ENCODE measurements around the gene FGD5. TPM values are rescaled to one million over a fixed set of nuclear protein-coding genes. Genes with fewer than 3 reads are reported as not detected.
"Not testable (repeated sequence)": the region's sequence is repeated elsewhere in the genome, so short reads cannot be mapped to it uniquely, and the experiment has no call there.

The FGD5 gene
- total RNA-seq, 1 donor from 2014 or later: 16.2 TPM

GRCh38 chr3:14900881-14901873 is 82.4 kb downstream of the FGD5 start:
- no peak for DNase-seq (ENCODE audit: extremely low spot score in 2 of 2)
- H3K4me1 ChIP-seq: peaks cover 9% of the 10 kb centered on the region

GRCh38 chr3:14902719-14903118 is 84.0 kb downstream of the FGD5 start:
- H3K27ac ChIP-seq: peak overlapping the region; percentile 53
- H3K4me1 ChIP-seq: peaks cover 9% of the 10 kb centered on the region
- no peak overlapping the region for H3K4me3 ChIP-seq
- no peaks in the 10 kb centered on the region for H3K36me3 ChIP-seq
- peak in 1 of 2 donors; percentile 44 for TF ChIP-seq POLR2AphosphoS5 (IDR thresholded peaks at IDR 0.05; ENCODE audit: insufficient read depth in 1 of 2, low read depth in 1 of 2)
- TF ChIP-seq POLR2A (IDR thresholded peaks at IDR 0.05): no peak
- TF ChIP-seq CTCF (IDR thresholded peaks at IDR 0.05): no peak
- no peaks in the 10 kb centered on the region for H3K9me3 ChIP-seq
- no peaks in the 10 kb centered on the region for H3K27me3 ChIP-seq
- intact Hi-C loops (cut with DNase I): no loop called here
- no peak for DNase-seq (ENCODE audit: extremely low spot score in 2 of 2)

More at GRCh38 chr3:14900881-14901873, 82.4 kb downstream of the FGD5 start:
- Histone ChIP-seq H3K27ac (no peak overlapping the region), H3K36me3 (no peaks in the 10 kb centered on the region), H3K27me3 (no peaks in the 10 kb centered on the region), H3K9me3 (no peaks in the 10 kb centered on the region), H3K4me3 (no peak overlapping the region)
- TF ChIP-seq CTCF (IDR thresholded peaks at IDR 0.05): no peak
- TF ChIP-seq POLR2AphosphoS5 (IDR thresholded peaks at IDR 0.05; ENCODE audit: insufficient read depth in 1 of 2, low read depth in 1 of 2): no peak
- no peak for TF ChIP-seq POLR2A (IDR thresholded peaks at IDR 0.05)
- intact Hi-C loops (cut with DNase I): no loop called here

- H3K36me3 ChIP-seq; H3K27me3 ChIP-seq; DNase-seq (ENCODE audit: extremely low spot score in 2 of 2); H3K9me3 ChIP-seq; H3K27ac ChIP-seq; intact Hi-C loops (cut with DNase I); H3K4me3 ChIP-seq; H3K4me1 ChIP-seq: not testable (repeated sequence)
Measured at GRCh38 chr3:14903501-14903900, 84.7 kb downstream of the FGD5 start.

GRCh38 chr3:14905055-14905657 is 86.4 kb downstream of the FGD5 start:
- Histone ChIP-seq H3K27me3 (no peaks in the 10 kb centered on the region), H3K4me3 (no peak overlapping the region), H3K9me3 (no peaks in the 10 kb centered on the region), H3K36me3 (no peaks in the 10 kb centered on the region), H3K27ac (no peak overlapping the region), H3K4me1 (peaks cover 9% of the 10 kb centered on the region)
- intact Hi-C loops (cut with DNase I): no loop called here
- no peak for TF ChIP-seq POLR2AphosphoS5 (IDR thresholded peaks at IDR 0.05; ENCODE audit: insufficient read depth in 1 of 2, low read depth in 1 of 2)
- TF ChIP-seq CTCF (IDR thresholded peaks at IDR 0.05): no peak
- TF ChIP-seq POLR2A (IDR thresholded peaks at IDR 0.05): no peak
- DNase-seq (ENCODE audit: extremely low spot score in 2 of 2): no peak

- Histone ChIP-seq H3K4me3 (no peak overlapping the region), H3K36me3 (no peaks in the 10 kb centered on the region), H3K9me3 (no peaks in the 10 kb centered on the region), H3K4me1 (peaks cover 9% of the 10 kb centered on the region), H3K27me3 (no peaks in the 10 kb centered on the region), H3K27ac (no peak overlapping the region)
- DNase-seq (ENCODE audit: extremely low spot score in 2 of 2): no peak
- TF ChIP-seq CTCF (IDR thresholded peaks at IDR 0.05) (no peak), POLR2A (IDR thresholded peaks at IDR 0.05) (no peak), POLR2AphosphoS5 (IDR thresholded peaks at IDR 0.05; ENCODE audit: insufficient read depth in 1 of 2, low read depth in 1 of 2) (no peak)
- intact Hi-C loops (cut with DNase I): no loop called here
Measured at GRCh38 chr3:14906355-14906971, 87.7 kb downstream of the FGD5 start.

All from vagina (tissue), 2 donors.